Neural cell (in vitro differentiated cells): ENCODE results near the gene CDC42BPB. TPM values are rescaled to one million over a fixed set of nuclear protein-coding genes. Genes with fewer than 3 reads are reported as not detected.
A peak's percentile ranks its signal among the peaks of the same experiment; 100 is the strongest.

Experiments
- H2AFZ ChIP-seq: fragments of 200-600, 300-800 bp; sonication (generic), shearing (Covaris generic); 2 replicates; pipeline ENCODE4 v1.6.0; 2014; ENCODE audit warnings: low read depth, mild to moderate bottlenecking, antibody characterized with exemption, low read length, moderate library complexity
- H3F3A ChIP-seq: fragments of 200-600 bp; shearing (Covaris generic); 2 replicates; pipeline ENCODE4 v1.6.1; 2016; ENCODE audit warnings: mild to moderate bottlenecking, moderate library complexity, mixed read lengths, antibody characterized with exemption, low read length; ENCODE audit not compliant: insufficient read depth, poor library complexity, severe bottlenecking
- H3K27ac ChIP-seq: fragments of 200-600, 300-800 bp; sonication (generic), shearing (Covaris generic); 2 replicates; pipeline ENCODE4 v1.5.1; 2014; ENCODE audit warnings: mild to moderate bottlenecking, low read length, moderate library complexity
- H3K27me3 ChIP-seq: fragments of 300-800, 200-600 bp; sonication (generic), shearing (Covaris generic); 2 replicates; pipeline ENCODE4 v1.6.0; 2014; ENCODE audit warnings: mild to moderate bottlenecking, low read depth, low read length, moderate library complexity; ENCODE audit not compliant: insufficient read depth
- H3K36me3 ChIP-seq: fragments of 300-800, 200-600 bp; sonication (generic), shearing (Covaris generic); 2 replicates; pipeline ENCODE4 v1.5.1; 2014; ENCODE audit warnings: mild to moderate bottlenecking, antibody characterized with exemption, low read length, moderate library complexity; ENCODE audit not compliant: insufficient read depth
- H3K4me2 ChIP-seq: fragments of 300-800, 200-600 bp; sonication (generic), shearing (Covaris generic); 2 replicates; pipeline ENCODE4 v1.6.0; 2014; ENCODE audit warnings: mild to moderate bottlenecking, low read length
- H3K4me3 ChIP-seq: fragments of 300-800, 200-600 bp; sonication (generic), shearing (Covaris generic); 2 replicates; pipeline ENCODE4 v1.5.1; 2014; ENCODE audit warnings: mild to moderate bottlenecking, low read length, moderate library complexity
- H3K79me2 ChIP-seq: fragments of 200-600 bp; shearing (Covaris generic); replicated peaks from 2 replicates; pipeline ENCODE4 v1.6.0; 2014; ENCODE audit warnings: mild to moderate bottlenecking, low read length, moderate library complexity; ENCODE audit not compliant: insufficient read depth
- H3K9ac ChIP-seq: fragments of 300-800, 200-600 bp; sonication (generic), shearing (Covaris generic); 2 replicates; pipeline ENCODE4 v1.6.1; 2016; ENCODE audit warnings: mild to moderate bottlenecking, low read length, mixed read lengths
- H3K9me2 ChIP-seq: fragments of 200-600 bp; shearing (Covaris generic); 2 replicates; pipeline ENCODE4 v1.6.1; 2016; ENCODE audit warnings: mild to moderate bottlenecking, low read length, mixed read lengths; ENCODE audit not compliant: insufficient read depth
- H3K9me3 ChIP-seq: fragments of 200-600, 300-800 bp; sonication (generic), shearing (Covaris generic); 2 replicates; pipeline ENCODE4 v1.6.1; 2016; ENCODE audit warnings: mild to moderate bottlenecking, mixed run types, low read length, moderate library complexity, mixed read lengths
- H4K20me1 ChIP-seq: fragments of 200-600 bp; shearing (Covaris generic); 2 replicates; pipeline ENCODE4 v1.6.1; 2016; ENCODE audit warnings: mild to moderate bottlenecking, mixed run types; ENCODE audit not compliant: insufficient read depth
- CTCF ChIP-seq: fragments of 450-650 bp; IDR thresholded peaks from 2 replicates; pipeline ENCODE4 v1.5.1; 2014; ENCODE audit warnings: antibody characterized with exemption, mild to moderate bottlenecking, moderate library complexity; ENCODE audit not compliant: poor library complexity, severe bottlenecking
- EP300 ChIP-seq: fragments of 450-650 bp; conservative IDR thresholded peaks from 2 replicates; pipeline ENCODE4 v1.6.1; 2014; ENCODE audit warnings: antibody characterized with exemption, mild to moderate bottlenecking, moderate library complexity; ENCODE audit not compliant: poor library complexity, severe bottlenecking
- EZH2 ChIP-seq: fragments of 200-600, 300-800 bp; shearing (Covaris generic), sonication (generic); IDR thresholded peaks from 2 replicates; pipeline ENCODE4 v1.6.1; 2014; ENCODE audit warnings: antibody characterized with exemption, low read length, borderline replicate concordance, mild to moderate bottlenecking; ENCODE audit not compliant: insufficient read depth, poor library complexity, severe bottlenecking
- MXI1 ChIP-seq: fragments of 450-650 bp; conservative IDR thresholded peaks from 2 replicates; pipeline ENCODE4 v1.6.1; 2014; ENCODE audit warnings: antibody characterized with exemption, mild to moderate bottlenecking; ENCODE audit not compliant: poor library complexity, severe bottlenecking
- POLR2AphosphoS5 ChIP-seq: IDR thresholded peaks from 2 replicates; pipeline ENCODE4 v1.6.1; 2012
- RAD21 ChIP-seq: fragments of 450-650 bp; conservative IDR thresholded peaks from 2 replicates; pipeline ENCODE4 v1.6.1; 2014; ENCODE audit warnings: antibody characterized with exemption, mild to moderate bottlenecking, moderate library complexity
- SMC3 ChIP-seq: fragments of 450-650 bp; conservative IDR thresholded peaks from 2 replicates; pipeline ENCODE4 v1.6.1; 2014; ENCODE audit warnings: antibody characterized with exemption, mild to moderate bottlenecking, moderate library complexity; ENCODE audit not compliant: poor library complexity
- TAF1 ChIP-seq: IDR thresholded peaks from 2 replicates; pipeline ENCODE4 v1.6.1; 2012; ENCODE audit warnings: low read depth
- polyA plus RNA-seq: library from polyadenylated mRNA; depleted of rRNA; stranded (reverse); fragments of >200 nt; gene quantifications from 2 replicates; pipeline ENCODE4 v1.2.3, GENCODE V29; 2014
- TF ChIP-seq, protein P1 (sequence below): IDR thresholded peaks from 2 replicates; pipeline ENCODE4 v1.6.1; 2012; ENCODE audit warnings: borderline replicate concordance

Gene CDC42BPB
- polyA plus RNA-seq, 1 donor from 2014 or later: 43.8 TPM

GRCh38 chr14:103056322-103057027, 874 bp downstream of the CDC42BPB start:
- H3K79me2 ChIP-seq: peaks cover 44% of the 10 kb centered on the region

GRCh38 chr14:103055695-103056094, 1.7 kb downstream of the CDC42BPB start:
- Histone ChIP-seq H4K20me1 (no peaks in the 10 kb centered on the region), H3K9ac (peak overlapping the region; percentile 76), H3F3A (peaks cover 3% of the 10 kb centered on the region), H2AFZ (no peak overlapping the region), H3K79me2 (peaks cover 50% of the 10 kb centered on the region), H3K27me3 (no peaks in the 10 kb centered on the region), H3K27ac (no peak overlapping the region), H3K9me3 (no peaks in the 10 kb centered on the region), H3K36me3 (no peaks in the 10 kb centered on the region), H3K4me3 (peak overlapping the region; percentile 96), H3K9me2 (no peaks in the 10 kb centered on the region), H3K4me2 (peak overlapping the region; percentile 68)
- TF ChIP-seq, protein P1, sequence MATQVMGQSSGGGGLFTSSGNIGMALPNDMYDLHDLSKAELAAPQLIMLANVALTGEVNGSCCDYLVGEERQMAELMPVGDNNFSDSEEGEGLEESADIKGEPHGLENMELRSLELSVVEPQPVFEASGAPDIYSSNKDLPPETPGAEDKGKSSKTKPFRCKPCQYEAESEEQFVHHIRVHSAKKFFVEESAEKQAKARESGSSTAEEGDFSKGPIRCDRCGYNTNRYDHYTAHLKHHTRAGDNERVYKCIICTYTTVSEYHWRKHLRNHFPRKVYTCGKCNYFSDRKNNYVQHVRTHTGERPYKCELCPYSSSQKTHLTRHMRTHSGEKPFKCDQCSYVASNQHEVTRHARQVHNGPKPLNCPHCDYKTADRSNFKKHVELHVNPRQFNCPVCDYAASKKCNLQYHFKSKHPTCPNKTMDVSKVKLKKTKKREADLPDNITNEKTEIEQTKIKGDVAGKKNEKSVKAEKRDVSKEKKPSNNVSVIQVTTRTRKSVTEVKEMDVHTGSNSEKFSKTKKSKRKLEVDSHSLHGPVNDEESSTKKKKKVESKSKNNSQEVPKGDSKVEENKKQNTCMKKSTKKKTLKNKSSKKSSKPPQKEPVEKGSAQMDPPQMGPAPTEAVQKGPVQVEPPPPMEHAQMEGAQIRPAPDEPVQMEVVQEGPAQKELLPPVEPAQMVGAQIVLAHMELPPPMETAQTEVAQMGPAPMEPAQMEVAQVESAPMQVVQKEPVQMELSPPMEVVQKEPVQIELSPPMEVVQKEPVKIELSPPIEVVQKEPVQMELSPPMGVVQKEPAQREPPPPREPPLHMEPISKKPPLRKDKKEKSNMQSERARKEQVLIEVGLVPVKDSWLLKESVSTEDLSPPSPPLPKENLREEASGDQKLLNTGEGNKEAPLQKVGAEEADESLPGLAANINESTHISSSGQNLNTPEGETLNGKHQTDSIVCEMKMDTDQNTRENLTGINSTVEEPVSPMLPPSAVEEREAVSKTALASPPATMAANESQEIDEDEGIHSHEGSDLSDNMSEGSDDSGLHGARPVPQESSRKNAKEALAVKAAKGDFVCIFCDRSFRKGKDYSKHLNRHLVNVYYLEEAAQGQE: no peak
- no peak for TF ChIP-seq MXI1
- no peak for TF ChIP-seq RAD21
- no peak for TF ChIP-seq EP300
- TF ChIP-seq TAF1: no peak
- no peak for TF ChIP-seq EZH2
- TF ChIP-seq CTCF: no peak

More at GRCh38 chr14:103056322-103057027, 874 bp downstream of the CDC42BPB start:
- Histone ChIP-seq H3K4me2 (peak overlapping the region; percentile 68), H3K27ac (peak overlapping the region; percentile 42), H4K20me1 (no peaks in the 10 kb centered on the region), H3K36me3 (no peaks in the 10 kb centered on the region), H3K9me2 (no peaks in the 10 kb centered on the region), H2AFZ (no peak overlapping the region), H3K27me3 (no peaks in the 10 kb centered on the region), H3K9ac (peak overlapping the region; percentile 76), H3K9me3 (no peaks in the 10 kb centered on the region), H3K4me3 (peak overlapping the region; percentile 96), H3F3A (peaks cover 3% of the 10 kb centered on the region)
- TF ChIP-seq EZH2: no peak
- TF ChIP-seq TAF1: no peak
- TF ChIP-seq POLR2AphosphoS5: no peak
- TF ChIP-seq, protein P1: no peak
- no peak for TF ChIP-seq SMC3
- TF ChIP-seq MXI1: no peak
- no peak for TF ChIP-seq CTCF
- TF ChIP-seq EP300: no peak
- no peak for TF ChIP-seq RAD21
